GM23338 (cell line): ENCODE measurements around the gene CDH19.

Source experiments
- CTCF ChIP-seq, 2 experiments: fragments of 200-600 bp in 1 of 2; sonication (generic) in 1 of 2; conservative IDR thresholded peaks; 2 replicates each; pipeline versions ENCODE4 v1.5.1 to v1.6.1; 2016 to 2017; ENCODE audit warnings: antibody characterized with exemption in 2 of 2, low read depth in 2 of 2, mild to moderate bottlenecking in 2 of 2, moderate library complexity in 1 of 2
- EZH2 ChIP-seq: fragments of 200-600 bp; sonication (generic); IDR thresholded peaks from one replicate; pipeline ENCODE4 v1.8.0; 2017; ENCODE audit warnings: antibody characterized with exemption, mild to moderate bottlenecking, low read depth; ENCODE audit not compliant: unreplicated experiment
- EZH2phosphoT487 ChIP-seq: fragments of 200-600 bp; sonication (generic); IDR thresholded peaks from one replicate; pipeline ENCODE4 v1.8.1; 2018; ENCODE audit warnings: antibody characterized with exemption; ENCODE audit not compliant: unreplicated experiment
- JUNB ChIP-seq: IDR thresholded peaks from one replicate; pipeline ENCODE4 v1.6.1; 2016; ENCODE audit warnings: antibody characterized with exemption; ENCODE audit not compliant: unreplicated experiment
- POLR2AphosphoS5 ChIP-seq: IDR thresholded peaks from 2 replicates; pipeline ENCODE4 v1.6.1; 2016; ENCODE audit warnings: antibody characterized with exemption, low read depth
- REST ChIP-seq: IDR thresholded peaks from one replicate; pipeline ENCODE4 v1.6.1; 2018; ENCODE audit warnings: antibody characterized with exemption; ENCODE audit not compliant: unreplicated experiment
- ZNF114 ChIP-seq: fragments of 250-450 bp; sonication (Bioruptor Pico); IDR thresholded peaks from 2 replicates; pipeline ENCODE4 v1.5.0; 2020; ENCODE audit warnings: mild to moderate bottlenecking, moderate library complexity
- ZNF331 ChIP-seq: fragments of 250-450 bp; sonication (Bioruptor Pico); IDR thresholded peaks from 2 replicates; pipeline ENCODE4 v1.5.0; 2020; ENCODE audit warnings: low read depth, mild to moderate bottlenecking, moderate library complexity

GRCh38 chr18:66510357-66511045, 93.4 kb downstream of the CDH19 start:
- TF ChIP-seq CTCF (conservative IDR thresholded peaks at IDR 0.05; ENCODE audit: low read depth in 2 of 2), result no peak
- TF ChIP-seq ZNF331 (CRISPR knock-in tag), result no peak
- no peak for TF ChIP-seq JUNB
- no peak for TF ChIP-seq REST
- TF ChIP-seq POLR2AphosphoS5, result no peak
- TF ChIP-seq EZH2, result no peak
- no peak for TF ChIP-seq EZH2phosphoT487
- no peak for TF ChIP-seq ZNF114
